GM10266 (cell line): Measurements from ENCODE around the gene PTPN3.
A peak's percentile ranks its signal among the peaks of the same experiment; 100 is the strongest.

Source experiments
- DNase-seq: peaks from one replicate; pipeline ENCODE4 v3.0.0; 2012; ENCODE audit errors: extremely low spot score
- TF ChIP-seq, protein P1 (sequence below): IDR thresholded peaks from 2 replicates; pipeline ENCODE4 v1.5.1; 2012; ENCODE audit warnings: mild to moderate bottlenecking, low read depth; ENCODE audit not compliant: control insufficient read depth, insufficient read depth; ENCODE audit errors: missing control alignments

PTPN3 gene

DNA sequence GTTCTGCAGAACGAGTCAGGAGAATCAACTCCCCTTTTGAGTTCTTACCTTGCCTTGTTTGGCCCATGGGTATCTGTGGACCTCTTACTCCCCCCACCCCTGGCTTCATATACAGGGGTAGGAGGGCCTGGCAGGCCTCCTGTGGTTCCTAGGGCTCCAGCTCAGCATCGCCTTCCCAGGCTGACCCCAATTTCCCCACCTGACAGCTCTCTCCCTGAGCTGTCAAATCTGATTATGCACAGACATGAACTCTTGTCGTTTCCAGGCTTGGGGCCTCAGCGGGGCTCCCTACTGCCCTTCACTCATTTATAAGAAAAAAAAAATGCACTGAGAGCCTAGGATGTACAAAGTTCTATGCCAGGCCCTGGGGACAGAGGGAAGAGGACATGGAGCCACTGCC, 67.9 kb downstream of the PTPN3 start:
- DNase-seq: no peak
- TF ChIP-seq, protein P1, sequence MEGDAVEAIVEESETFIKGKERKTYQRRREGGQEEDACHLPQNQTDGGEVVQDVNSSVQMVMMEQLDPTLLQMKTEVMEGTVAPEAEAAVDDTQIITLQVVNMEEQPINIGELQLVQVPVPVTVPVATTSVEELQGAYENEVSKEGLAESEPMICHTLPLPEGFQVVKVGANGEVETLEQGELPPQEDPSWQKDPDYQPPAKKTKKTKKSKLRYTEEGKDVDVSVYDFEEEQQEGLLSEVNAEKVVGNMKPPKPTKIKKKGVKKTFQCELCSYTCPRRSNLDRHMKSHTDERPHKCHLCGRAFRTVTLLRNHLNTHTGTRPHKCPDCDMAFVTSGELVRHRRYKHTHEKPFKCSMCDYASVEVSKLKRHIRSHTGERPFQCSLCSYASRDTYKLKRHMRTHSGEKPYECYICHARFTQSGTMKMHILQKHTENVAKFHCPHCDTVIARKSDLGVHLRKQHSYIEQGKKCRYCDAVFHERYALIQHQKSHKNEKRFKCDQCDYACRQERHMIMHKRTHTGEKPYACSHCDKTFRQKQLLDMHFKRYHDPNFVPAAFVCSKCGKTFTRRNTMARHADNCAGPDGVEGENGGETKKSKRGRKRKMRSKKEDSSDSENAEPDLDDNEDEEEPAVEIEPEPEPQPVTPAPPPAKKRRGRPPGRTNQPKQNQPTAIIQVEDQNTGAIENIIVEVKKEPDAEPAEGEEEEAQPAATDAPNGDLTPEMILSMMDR: no peak

DNA sequence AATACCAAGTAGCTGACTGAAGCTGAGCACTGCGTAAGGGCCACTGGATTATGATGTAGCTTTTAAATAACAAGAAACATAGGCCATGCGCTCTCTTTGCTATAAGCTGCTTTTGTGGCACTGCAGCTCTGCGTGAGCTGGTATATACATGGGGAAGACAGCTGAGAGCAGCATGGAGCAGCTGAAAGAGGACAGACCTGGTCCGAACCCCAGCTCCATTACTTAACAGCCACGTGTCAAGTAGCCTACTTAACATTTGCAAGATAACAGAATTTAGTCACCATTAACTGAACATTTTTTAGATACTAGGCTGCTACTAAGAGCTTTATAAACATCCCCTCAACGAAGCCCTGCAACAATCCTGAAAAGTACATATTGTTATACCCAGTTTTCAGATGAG, 69.3 kb downstream of the PTPN3 start:
- DNase-seq: no peak

DNA sequence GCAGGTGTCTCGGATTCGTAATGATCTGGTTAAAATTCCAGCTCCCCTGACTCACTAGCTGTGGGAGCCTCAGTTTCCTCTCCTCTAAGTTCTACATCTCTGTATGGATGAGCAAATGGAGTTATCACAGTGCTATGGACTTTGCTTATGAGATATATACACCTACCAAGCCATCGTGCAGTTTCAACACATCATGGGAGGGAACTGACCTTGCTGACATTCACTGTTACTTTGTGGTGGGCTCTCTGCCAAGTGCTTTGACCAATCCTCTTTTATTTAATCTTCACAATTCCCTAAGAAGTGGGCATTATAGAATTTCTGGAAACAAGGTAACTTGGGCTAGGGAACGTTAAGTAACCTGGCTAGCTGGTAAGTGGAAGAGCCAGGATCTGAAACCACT, 70.2 kb downstream of the PTPN3 start:
- TF ChIP-seq, protein P1: no peak
- DNase-seq: no peak

More for the DNA sequence above, 69.3 kb downstream of the PTPN3 start:
- TF ChIP-seq, protein P1: no peak

DNA sequence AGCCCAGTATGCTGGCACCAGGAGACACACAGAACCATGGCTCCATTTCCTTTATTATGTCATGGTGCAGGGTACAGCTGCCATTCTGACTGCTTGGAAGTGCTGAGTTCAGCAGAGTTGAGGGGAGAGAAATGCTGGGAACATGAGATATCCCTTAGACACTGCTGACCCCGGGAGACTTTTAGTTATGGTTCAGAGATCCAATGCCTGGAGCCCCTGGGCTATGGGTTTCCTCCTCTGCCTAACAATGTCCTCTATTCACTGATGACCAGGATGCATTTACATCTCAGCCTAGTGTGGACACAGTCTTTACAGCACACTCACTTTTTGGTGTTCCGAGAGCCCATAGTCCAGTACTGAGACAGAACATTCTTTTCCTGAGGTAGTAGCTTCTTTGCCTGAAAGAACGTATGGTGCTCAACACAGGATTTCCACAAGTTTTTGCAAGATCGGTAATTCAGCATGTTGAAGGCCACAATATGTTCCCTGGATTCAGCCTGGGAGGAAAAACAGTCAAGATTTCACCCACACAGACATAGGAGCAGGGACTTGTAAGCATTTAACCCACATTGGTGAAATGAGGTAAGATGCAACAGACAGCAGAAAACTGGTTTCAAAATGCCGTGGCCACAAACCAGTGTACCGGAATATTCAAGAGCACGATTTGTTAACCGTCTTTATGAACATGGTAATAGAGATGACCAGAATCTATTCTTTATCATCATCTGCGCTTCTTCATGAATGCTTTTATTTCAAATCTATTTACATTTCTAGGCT, 71.3 kb downstream of the PTPN3 start:
- TF ChIP-seq, protein P1: no peak
- no peak for DNase-seq

DNA sequence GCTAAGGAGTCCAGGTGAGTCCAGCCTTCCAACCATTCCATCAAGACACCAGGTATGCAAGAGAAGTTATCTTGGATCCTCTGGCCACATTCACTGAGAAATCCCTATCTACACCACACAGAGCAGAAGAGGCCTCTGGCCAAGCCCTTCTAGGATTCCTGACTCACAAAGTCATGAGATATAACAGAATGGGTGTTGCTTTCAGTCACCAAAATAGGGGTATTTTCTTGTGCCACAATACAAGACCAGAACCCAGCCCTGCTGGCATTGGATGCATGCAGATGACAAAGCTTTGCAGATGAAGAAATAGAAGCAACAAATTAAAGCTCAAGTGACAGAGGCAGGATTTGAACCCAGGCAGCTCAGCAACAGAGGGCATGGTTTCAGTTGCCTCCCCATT, 73.5 kb downstream of the PTPN3 start:
- TF ChIP-seq, protein P1: no peak
- no peak for DNase-seq

DNA sequence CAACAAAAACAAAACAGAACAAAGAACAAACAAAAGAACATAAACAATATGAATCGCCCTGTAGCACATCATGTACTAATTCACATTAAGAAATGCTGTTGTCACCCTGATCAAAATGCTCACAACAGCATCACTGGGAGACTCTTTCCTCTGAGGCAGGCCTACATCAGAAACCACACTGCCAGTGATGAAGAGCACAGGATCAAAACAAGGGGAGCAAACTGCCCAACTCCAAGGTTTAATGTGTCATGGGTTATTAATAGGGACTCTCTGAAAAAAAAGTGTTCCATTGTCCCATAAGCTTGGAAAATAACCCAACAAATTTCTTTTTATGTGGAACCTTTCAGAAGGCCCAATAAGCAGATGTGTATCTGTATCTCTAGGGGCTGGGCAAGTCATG, 74.2 kb downstream of the PTPN3 start:
- TF ChIP-seq, protein P1: no peak
- no peak for DNase-seq

DNA sequence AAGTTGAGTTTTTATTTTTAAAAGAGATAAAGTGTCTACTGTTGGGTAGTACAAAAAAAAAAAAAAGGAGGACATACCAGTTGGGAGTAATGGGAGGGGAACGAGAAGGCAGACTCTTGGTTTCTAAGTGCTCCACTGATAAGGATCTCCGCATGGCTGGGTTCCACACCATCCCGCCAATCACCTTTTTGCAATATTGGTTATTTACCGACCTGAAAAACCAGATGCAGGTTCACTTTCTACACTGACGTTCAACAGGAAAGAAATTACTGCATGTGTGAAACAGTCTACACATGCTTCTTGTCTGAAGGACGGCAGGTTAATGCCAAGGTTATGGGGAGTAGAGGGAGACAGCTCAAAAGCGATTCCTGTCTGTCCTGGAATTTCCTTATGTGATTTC, 75.5 kb downstream of the PTPN3 start:
- TF ChIP-seq, protein P1: no peak
- DNase-seq: peak; percentile 57
